HL-60 (cell line): Measurements from ENCODE around the gene NR2F6.
"Not testable (repeated sequence)": the region's sequence is repeated elsewhere in the genome, so short reads cannot be mapped to it uniquely, and the experiment has no call there.

Source experiments
- DNase-seq, 2 experiments: peaks; one replicate each; pipeline ENCODE4 v3.0.0-alpha.2; 2010 to 2020; ENCODE audit warnings: low read depth in 1 of 2, low spot score in 1 of 2
- H3K27ac ChIP-seq: fragments of 250-450 bp; sonication (Bioruptor Pico); replicated peaks from 2 replicates; pipeline ENCODE4 v1.5.1; 2020; ENCODE audit warnings: mild to moderate bottlenecking, moderate library complexity
- H3K27me3 ChIP-seq: fragments of 250-450 bp; sonication (Bioruptor Pico); 2 replicates; pipeline ENCODE4 v1.5.1; 2021; ENCODE audit warnings: mild to moderate bottlenecking, moderate library complexity; ENCODE audit not compliant: insufficient read depth, poor library complexity, severe bottlenecking
- H3K4me3 ChIP-seq: replicated peaks from 2 replicates; pipeline ENCODE4 v1.5.1; 2011; ENCODE audit warnings: mild to moderate bottlenecking, control low read depth, low read length; ENCODE audit not compliant: insufficient read depth
- CTCF ChIP-seq: IDR thresholded peaks from one replicate; pipeline ENCODE4 v1.5.1; 2011; ENCODE audit warnings: low read length, control low read depth, inconsistent platforms; ENCODE audit not compliant: insufficient read depth
- GABPA ChIP-seq: IDR thresholded peaks from 2 replicates; pipeline ENCODE4 v1.6.1; 2012; ENCODE audit warnings: low read depth
- POLR2AphosphoS5 ChIP-seq: IDR thresholded peaks from 2 replicates; pipeline ENCODE4 v1.6.1; 2012; ENCODE audit warnings: low read depth
- REST ChIP-seq: IDR thresholded peaks from 2 replicates; pipeline ENCODE4 v1.6.1; 2012; ENCODE audit warnings: low read depth; ENCODE audit not compliant: insufficient replicate concordance
- SPI1 ChIP-seq: IDR thresholded peaks from 2 replicates; pipeline ENCODE4 v1.6.1; 2012; ENCODE audit warnings: low read depth, mild to moderate bottlenecking, borderline replicate concordance

NR2F6 gene

DNA sequence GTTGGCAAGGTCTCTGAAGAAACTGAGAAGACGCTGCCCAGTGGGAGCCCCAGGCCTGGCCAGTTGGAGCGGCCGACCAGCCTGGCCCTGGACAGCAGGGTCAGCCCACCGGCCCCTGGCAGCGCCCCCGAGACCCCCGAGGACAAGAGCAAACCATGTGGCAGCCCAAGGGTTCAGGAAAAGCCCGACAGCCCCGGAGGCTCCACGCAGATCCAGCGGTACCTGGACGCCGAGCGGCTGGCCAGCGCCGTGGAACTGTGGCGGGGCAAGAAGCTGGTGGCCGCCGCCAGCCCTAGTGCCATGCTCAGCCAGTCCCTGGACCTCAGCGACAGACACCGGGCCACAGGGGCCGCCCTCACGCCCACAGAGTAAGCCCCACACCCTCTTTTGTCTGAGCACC lies 50.6 kb downstream of the NR2F6 start:
- no peak overlapping the region for H3K27ac ChIP-seq
- H3K27me3 ChIP-seq = no peaks in the 10 kb centered on the region
- H3K4me3 ChIP-seq = no peak overlapping the region
- DNase-seq = no peak
- TF ChIP-seq REST (no peak), SPI1 (no peak), CTCF (no peak)

DNA sequence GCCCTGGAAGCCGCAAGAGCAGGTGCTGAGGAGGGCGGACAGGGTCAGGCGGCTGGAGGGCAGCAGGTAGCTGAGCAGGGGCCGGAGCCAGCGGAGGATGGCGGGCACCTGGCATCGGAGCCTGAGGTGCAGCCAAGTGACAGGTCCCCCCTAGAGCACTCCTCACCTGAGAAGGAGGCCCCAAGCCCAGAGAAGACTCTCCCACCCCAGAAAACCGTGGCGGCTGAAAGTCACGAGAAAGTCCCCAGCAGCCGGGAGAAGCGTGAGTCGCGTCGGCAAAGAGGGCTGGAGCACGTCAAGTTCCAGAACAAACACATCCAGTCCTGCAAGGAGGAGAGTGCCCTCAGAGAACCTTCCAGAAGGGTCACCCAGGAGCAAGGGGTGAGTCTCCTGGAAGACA lies 51.1 kb downstream of the NR2F6 start:
- Histone ChIP-seq H3K27me3 (no peaks in the 10 kb centered on the region), H3K4me3 (no peak overlapping the region), H3K27ac (no peak overlapping the region)
- DNase-seq = no peak
- TF ChIP-seq SPI1 = no peak
- no peak for TF ChIP-seq REST
- TF ChIP-seq GABPA = no peak

GRCh38 chr19:17192751-17193150 lies 53.0 kb downstream of the NR2F6 start:
- no peak for DNase-seq
- Histone ChIP-seq H3K4me3 (no peak overlapping the region), H3K27me3 (no peaks in the 10 kb centered on the region), H3K27ac (no peak overlapping the region)
- no peak for TF ChIP-seq GABPA
- no peak for TF ChIP-seq REST
- TF ChIP-seq POLR2AphosphoS5 = no peak
- no peak for TF ChIP-seq SPI1
- TF ChIP-seq CTCF = no peak

- DNase-seq, H3K27me3 ChIP-seq, H3K27ac ChIP-seq, H3K4me3 ChIP-seq: not testable (repeated sequence)
Measured at GRCh38 chr19:17191736-17192135, 54.0 kb downstream of the NR2F6 start.
